ENCODE results near the gene ARHGAP4.

ARHGAP4 gene

DNA sequence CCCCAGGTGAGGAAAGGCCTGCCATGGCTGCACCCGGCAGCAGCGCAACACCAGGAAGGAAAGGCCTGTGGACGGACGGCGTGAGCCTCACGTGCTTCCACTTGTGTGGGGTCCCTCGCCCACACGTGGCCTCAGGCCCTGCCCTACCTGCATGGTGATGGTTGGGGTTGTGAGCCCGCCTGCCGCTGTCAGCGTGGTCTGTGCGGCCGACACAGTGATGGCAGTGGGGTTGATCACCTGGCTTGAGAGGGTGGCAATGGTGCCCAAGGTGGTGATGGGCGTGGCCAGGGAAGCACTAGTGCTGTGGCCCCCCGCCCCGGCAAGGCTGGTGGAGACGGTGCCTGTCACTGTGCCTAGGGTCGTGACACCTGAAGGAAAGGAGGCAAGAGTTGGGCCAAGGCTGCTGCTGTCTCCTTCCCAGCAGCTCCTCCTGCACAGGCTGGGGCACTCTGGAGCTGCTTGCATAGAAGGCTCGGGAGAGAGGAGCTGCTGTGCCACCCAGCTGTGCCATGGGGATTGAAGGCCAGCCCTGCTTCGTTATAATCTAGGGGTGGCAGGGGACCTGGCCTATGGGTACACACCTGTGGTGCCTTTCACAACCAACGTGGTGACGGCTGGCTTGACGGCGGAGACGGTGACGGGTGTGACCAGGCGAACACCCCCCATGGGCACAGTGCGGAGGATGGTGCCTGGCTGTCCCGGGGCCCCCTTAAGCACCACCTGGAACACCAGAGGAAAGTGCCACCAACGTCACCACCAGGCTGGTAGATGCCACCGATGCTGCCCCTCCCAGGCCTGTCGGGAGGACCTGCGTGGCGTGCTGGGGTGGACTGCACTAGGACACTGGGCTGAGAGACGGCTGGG is 30.2 kb upstream of the ARHGAP4 start:
- TF ChIP-seq, protein P1, sequence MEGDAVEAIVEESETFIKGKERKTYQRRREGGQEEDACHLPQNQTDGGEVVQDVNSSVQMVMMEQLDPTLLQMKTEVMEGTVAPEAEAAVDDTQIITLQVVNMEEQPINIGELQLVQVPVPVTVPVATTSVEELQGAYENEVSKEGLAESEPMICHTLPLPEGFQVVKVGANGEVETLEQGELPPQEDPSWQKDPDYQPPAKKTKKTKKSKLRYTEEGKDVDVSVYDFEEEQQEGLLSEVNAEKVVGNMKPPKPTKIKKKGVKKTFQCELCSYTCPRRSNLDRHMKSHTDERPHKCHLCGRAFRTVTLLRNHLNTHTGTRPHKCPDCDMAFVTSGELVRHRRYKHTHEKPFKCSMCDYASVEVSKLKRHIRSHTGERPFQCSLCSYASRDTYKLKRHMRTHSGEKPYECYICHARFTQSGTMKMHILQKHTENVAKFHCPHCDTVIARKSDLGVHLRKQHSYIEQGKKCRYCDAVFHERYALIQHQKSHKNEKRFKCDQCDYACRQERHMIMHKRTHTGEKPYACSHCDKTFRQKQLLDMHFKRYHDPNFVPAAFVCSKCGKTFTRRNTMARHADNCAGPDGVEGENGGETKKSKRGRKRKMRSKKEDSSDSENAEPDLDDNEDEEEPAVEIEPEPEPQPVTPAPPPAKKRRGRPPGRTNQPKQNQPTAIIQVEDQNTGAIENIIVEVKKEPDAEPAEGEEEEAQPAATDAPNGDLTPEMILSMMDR (IDR thresholded peaks at IDR 0.05; ENCODE audit: borderline replicate concordance, control extremely low read depth, extremely low read depth, insufficient read depth, missing control alignments) = no peak
- in situ Hi-C loops (cut with MboI; ENCODE audit: low sequenced_read_pairs, unreplicated experiment) = no loop called here
- DNase-seq (ENCODE audit: low spot score) = no peak

GRCh38 chrX:153955228-153955732 is 29.2 kb upstream of the ARHGAP4 start:
- TF ChIP-seq, protein P1 (IDR thresholded peaks at IDR 0.05; ENCODE audit: borderline replicate concordance, control extremely low read depth, extremely low read depth, insufficient read depth, missing control alignments) = no peak
- DNase-seq (ENCODE audit: low spot score) = no peak
- in situ Hi-C loops (cut with MboI; ENCODE audit: low sequenced_read_pairs, unreplicated experiment) = no loop called here

- in situ Hi-C loops (cut with MboI; ENCODE audit: low sequenced_read_pairs, unreplicated experiment) = no loop called here
- no peak for DNase-seq (ENCODE audit: low spot score)
- TF ChIP-seq, protein P1 (IDR thresholded peaks at IDR 0.05; ENCODE audit: borderline replicate concordance, control extremely low read depth, extremely low read depth, insufficient read depth, missing control alignments) = no peak
Measured at GRCh38 chrX:153954558-153955227, 28.6 kb upstream of the ARHGAP4 start.

DNA sequence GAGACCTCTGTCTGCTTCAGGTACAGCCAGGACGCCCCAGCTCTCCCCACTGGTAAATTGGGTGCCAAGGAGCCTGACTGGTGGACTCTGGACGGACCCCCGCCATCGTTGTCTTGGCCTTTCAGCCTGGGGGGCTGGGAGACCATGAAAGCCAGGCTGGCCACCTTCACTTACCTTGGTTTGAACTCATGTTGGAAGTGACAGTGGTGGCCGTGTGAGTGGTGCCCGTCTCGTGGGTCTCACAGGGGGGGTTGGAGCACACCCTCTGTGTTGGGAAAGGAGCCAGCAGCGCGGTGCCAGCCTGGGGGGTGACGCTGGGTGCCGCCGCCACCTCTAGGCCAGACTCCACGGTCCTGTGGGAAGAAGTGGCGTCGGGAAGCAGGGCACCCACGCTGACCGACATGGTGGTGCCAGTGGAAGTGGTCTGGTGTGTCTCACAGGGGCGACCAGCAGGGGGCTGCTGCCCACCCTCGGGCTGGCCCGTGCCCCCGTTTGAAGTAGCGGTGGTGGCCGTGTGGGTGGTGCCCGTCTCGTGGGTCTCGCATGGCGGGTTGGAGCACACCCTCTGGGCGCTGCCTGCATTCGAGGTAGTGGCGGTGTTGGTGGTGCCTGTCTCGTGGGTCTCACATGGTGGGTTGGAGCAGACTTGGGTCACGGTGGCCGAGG is 28.0 kb upstream of the ARHGAP4 start:
- TF ChIP-seq, protein P1 (IDR thresholded peaks at IDR 0.05; ENCODE audit: borderline replicate concordance, control extremely low read depth, extremely low read depth, insufficient read depth, missing control alignments) = no peak
- in situ Hi-C loops (cut with MboI; ENCODE audit: low sequenced_read_pairs, unreplicated experiment) = no loop called here
- no peak for DNase-seq (ENCODE audit: low spot score)

- peak; percentile 88 for DNase-seq (ENCODE audit: low spot score)
- TF ChIP-seq, protein P1 (IDR thresholded peaks at IDR 0.05; ENCODE audit: borderline replicate concordance, control extremely low read depth, extremely low read depth, insufficient read depth, missing control alignments) = peak; percentile 95
- in situ Hi-C loops (cut with MboI; ENCODE audit: low sequenced_read_pairs, unreplicated experiment) = no loop called here
Measured at GRCh38 chrX:153953342-153953830, 27.3 kb upstream of the ARHGAP4 start.

DNA sequence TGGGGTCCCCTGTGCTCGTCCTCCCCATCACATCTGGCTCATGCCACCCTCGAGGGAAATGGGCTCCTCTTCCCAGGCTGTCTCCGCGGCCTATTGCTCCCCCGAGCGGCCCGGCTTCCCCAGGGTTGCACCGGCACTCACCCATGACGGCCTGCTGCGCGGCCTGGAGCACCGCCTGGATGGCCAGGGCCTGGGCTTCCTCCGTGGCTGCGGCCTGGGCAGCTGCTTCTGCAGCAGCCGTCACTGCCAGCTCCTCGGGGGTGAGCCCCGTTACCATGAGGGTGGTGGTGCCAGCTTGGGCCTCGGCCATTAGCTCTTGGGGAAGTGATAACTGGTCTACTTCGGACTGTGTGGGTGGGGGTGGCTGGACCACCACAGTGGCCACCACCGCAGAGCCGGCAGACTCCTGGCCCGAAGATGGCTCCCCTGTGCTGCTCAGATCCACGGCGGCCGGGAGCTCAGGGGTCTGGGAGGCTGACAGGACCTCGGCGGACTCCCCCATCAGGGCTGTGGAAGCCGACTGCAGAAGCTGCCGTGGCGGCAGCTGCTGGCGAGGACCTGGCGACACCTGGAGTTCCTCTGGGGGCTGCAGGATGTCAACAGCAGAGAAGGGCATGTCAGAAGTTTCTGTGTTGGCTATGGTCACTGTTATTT is 26.4 kb upstream of the ARHGAP4 start:
- DNase-seq (ENCODE audit: low spot score) = no peak
- in situ Hi-C loops (cut with MboI; ENCODE audit: low sequenced_read_pairs, unreplicated experiment) = no loop called here
- TF ChIP-seq, protein P1 (IDR thresholded peaks at IDR 0.05; ENCODE audit: borderline replicate concordance, control extremely low read depth, extremely low read depth, insufficient read depth, missing control alignments) = no peak
